HG02840 (cell line): ENCODE results near the gene RNF213.

Experiments used
- ATAC-seq: cut with Tn5 transposase; IDR thresholded peaks from one replicate; pipeline ENCODE4 v1.9.1; 2021; ENCODE audit warnings: mild to moderate bottlenecking, moderate library complexity, moderate number of reproducible peaks; ENCODE audit not compliant: unreplicated experiment, low FRiP score

The RNF213 gene

GRCh38 chr17:80345841-80346497 is 85.3 kb downstream of the RNF213 start:
- no peak for ATAC-seq

DNA sequence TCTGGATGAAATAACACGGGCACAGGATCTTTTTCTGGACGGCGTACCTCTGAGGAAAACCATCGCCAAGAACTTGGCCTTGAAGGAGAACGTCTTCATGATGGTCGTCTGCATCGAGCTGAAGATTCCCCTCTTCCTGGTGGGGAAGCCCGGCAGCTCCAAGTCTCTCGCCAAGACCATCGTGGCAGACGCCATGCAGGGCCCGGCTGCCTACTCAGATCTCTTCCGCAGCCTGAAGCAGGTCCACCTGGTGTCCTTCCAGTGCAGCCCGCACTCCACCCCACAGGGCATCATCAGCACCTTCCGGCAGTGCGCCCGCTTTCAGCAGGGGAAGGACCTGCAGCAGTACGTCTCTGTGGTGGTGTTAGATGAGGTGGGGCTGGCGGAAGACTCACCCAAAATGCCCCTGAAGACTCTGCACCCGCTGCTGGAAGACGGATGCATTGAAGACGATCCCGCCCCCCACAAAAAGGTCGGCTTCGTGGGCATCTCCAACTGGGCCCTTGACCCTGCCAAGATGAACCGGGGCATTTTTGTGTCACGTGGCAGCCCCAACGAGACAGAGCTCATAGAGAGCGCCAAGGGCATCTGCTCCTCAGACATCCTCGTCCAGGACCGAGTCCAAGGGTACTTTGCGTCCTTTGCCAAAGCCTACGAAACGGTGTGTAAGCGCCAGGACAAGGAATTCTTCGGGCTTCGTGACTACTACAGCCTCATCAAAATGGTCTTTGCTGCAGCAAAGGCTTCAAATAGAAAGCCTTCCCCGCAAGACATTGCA is 86.0 kb downstream of the RNF213 start:
- no peak for ATAC-seq

DNA sequence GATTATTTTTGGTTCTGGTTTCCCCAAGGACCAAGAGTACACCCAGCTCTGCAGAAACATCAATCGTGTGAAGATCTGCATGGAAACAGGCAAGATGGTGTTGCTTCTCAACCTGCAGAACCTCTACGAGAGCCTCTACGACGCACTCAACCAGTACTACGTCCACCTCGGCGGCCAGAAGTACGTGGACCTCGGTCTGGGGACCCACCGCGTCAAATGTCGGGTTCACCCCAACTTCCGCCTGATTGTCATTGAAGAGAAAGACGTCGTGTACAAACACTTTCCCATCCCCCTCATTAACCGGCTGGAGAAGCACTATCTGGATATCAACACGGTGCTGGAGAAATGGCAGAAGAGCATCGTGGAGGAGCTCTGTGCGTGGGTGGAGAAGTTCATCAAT is 86.9 kb downstream of the RNF213 start:
- ATAC-seq = no peak

GRCh38 chr17:80347948-80348351 is 87.3 kb downstream of the RNF213 start:
- ATAC-seq = no peak

DNA sequence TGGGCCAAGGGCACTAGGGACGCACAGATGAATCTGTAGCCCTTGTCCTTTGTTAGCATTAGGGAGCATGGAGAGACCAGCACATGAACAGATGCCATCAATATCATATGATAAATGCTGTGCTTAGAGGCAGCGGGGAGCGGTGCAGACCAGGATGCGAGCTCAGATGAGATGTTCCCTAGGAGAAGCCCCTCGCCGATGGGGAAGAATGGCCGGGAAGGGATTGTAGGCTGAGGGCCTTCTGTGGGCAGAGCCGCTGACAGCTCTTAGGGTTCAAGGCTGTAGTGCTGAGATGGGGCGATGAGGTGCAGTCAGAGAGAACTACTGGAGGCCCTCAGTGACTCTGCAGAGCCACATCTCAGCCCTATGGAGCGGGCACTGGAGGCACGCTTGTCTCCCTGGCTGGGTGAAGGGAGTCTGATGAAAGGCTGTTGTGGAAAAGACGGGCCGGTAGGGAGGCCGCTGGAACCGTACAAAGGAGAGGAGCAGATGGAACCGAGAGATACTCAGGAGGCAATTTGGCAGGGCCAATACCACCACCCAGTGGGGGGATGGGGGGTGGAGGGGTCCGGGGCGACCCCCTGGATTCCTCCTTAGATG is 88.0 kb downstream of the RNF213 start:
- no peak for ATAC-seq

DNA sequence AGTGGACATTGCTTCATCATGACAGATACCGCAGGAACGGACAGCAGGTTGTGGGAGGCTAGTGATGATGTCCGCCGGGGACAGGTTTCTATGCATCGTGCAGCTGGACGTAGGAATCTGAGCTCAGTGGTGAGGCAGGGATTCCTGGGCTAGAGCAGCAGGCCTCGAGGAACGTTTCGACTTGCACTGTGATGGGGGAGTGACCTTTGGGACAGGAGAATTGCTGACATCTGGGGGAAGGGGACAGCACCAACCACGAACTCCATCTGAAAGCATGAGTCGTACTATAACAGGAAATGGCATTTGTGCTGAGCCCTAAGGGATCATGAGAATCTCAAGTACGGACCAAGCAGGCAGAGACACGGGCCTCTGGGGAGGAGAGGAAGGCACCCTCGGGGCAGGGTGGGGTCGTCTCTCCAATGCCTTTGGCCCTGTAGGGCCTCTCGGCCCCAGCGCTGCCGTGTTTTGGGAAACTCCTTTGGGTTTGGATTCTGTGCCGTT is 88.5 kb downstream of the RNF213 start:
- ATAC-seq = no peak

DNA sequence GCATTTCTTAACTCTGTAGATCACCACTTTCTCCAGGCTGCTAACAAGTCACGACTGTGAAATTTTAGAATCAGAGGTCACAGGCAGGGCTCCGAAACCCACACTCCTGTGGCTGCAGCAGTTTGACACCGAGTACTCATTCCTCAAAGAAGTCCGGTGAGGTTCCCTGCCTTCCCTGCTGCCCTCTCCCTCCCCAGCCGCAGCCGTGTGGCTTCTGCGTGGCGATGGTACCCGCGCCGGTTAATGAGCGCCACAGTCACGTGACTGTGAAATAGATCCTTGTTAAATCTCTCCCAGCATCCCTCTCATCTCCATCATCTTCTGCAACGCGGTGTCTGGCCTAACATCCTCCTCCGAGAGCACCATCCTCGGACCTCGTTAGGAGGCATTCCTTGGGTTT is 89.1 kb downstream of the RNF213 start:
- no peak for ATAC-seq

DNA sequence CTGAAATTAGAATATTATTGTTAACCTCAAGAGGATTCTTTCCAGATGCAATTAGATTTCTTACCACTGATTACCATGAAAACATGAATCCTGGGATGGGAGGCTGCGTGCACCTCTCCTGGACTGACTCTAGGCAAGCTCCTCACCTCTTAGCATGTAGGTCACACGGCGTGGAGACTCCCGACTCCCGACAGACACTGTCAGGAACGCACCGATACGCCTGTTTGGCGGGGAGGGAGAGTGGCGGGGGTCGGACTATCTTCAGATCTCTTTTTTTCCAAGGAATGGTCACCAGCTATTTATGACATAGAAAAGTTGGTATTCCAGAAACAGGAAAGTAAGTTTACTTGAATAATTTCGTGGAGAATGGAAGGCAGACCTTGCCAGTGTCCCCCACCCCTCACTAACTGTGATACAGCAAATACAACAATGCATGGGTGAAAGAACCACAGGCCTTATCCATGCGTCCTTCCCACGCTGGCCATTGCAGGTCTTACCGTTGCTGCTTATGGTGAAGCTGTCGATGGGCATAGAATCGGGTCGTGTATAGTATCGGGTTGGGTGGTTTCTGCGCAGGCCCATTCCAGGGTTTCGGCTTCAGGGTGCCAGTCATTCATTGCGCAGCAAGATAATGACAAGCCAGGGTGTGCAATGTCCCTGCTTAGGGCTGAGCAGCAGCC is 91.7 kb downstream of the RNF213 start:
- ATAC-seq = no peak

GRCh38 chr17:80352991-80353665 is 92.5 kb downstream of the RNF213 start:
- no peak for ATAC-seq

- no peak for ATAC-seq
Observed at GRCh38 chr17:80353718-80354275, 93.1 kb downstream of the RNF213 start.

GRCh38 chr17:80354336-80354735 is 93.7 kb downstream of the RNF213 start:
- no peak for ATAC-seq

DNA sequence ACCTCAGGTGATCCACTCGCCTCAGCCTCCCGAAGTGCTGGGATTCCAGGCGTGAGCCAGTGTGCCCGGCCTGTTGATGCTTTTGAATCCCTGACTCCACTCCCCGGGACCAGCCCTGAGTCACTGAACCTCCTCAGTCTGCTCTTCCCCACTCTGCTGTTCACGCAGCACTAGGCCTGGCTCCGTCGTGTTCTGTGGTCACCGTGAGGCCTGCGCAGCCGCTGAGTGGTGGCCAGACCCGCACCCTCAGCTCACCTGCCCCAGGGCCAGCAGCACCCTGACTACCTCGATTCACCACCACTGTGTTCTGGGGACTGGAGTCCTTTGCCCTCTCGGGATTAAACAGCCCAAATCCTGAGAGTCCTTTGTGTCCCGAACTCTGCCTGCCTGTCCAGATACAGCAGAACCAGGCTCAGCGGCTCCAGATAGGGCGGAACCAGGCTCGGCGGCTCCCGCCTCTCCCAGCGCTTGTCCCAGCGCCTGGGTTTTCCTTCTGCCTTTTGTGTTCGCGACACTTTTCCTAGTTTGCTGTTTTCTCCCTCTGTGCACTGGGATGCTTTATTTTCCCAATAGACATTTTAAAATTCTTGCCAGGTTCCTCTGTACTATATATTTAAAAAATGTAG is 95.7 kb downstream of the RNF213 start:
- ATAC-seq = no peak

DNA sequence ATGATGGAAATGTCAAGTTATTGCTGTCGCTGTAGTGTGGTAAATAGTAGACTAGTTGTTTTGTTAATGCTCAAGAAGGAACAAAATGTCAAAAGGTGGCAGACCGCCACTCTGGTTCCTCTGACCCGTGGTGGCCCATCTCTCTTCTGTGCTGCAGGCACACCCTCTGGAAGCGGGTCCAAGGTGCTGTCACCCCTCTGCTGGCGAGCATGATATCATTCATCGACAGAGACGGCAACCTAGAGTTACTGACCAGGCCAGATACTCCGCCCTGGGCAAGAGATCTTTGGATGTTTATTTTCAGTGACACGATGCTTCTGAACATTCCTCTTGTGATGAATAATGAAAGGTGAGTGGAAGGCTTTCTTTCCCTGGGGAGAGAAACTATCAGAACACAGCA is 97.5 kb downstream of the RNF213 start:
- no peak for ATAC-seq

DNA sequence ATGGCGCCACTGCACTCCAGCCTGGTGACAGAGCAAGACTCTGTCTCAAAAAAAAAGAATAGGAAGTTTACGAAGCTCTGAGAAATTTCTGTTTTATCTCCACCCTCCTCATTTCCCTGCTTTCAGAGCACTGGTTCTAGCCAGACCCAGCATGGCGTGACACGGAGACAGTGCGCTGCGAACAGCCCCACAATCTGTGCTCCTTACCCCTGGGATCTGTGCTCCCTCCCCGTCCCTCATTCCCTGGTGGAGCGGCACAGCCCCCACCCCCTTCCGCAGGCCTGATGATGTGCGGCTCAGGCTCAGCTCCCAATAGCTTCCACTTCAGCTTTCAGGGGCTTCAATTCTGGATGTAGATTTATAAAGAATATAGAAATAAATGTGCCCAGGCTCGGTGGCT is 98.2 kb downstream of the RNF213 start:
- ATAC-seq = no peak

- ATAC-seq = no peak
Observed at GRCh38 chr17:80359422-80360110, 98.9 kb downstream of the RNF213 start.

GRCh38 chr17:80360396-80360795 is 99.7 kb downstream of the RNF213 start:
- ATAC-seq = no peak

DNA sequence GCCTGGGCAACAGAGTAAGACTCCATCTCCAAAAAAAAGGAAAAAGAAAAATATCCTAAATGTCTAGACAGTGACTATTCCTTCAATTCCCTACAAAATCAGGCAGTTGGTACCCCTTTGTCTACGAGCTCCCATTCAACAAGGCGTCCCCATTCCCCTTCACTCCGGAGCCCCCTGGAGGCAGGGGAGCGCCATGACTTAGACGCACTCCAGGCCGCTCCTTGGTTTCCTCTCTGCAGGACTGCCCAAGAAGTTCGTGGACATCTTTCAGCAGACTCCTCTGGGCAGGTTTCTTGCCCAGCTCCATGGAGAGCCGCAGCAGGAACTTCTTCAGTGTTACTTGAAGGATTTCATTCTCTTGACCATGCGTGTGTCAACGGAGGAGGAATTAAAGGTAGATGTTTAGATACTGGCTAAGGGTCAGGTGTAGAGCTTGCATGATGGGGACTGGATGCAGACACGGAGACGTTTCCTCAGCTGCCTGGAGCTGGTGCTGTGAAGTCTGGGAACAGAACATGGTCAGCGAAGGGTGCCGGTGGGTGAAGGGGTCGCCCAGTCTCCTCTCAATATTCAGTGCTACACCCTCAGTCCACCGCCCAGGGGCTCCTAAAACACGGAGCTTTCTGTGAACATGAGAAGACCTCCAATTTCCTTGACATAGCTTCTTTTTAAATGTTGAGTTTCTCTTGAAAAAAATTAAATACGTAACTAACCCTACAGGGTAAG is 101.0 kb downstream of the RNF213 start:
- ATAC-seq = no peak

- no peak for ATAC-seq
Observed at GRCh38 chr17:80362428-80363119, 101.9 kb downstream of the RNF213 start.
